Measurements from ENCODE around the gene CCNYL1. TPM values are rescaled to one million over a fixed set of nuclear protein-coding genes. Genes with fewer than 3 reads are reported as not detected.

The CCNYL1 gene
- total and polyA plus RNA-seq, 9 donors, result 4.3 to 13.8 (median 7.4) TPM

- no peaks in the 10 kb centered on the region for H3K9me3 ChIP-seq
- no peaks in the 10 kb centered on the region for H3K36me3 ChIP-seq
- peak overlapping the region in 1 of 2 donors; percentile 74 for H3K27ac ChIP-seq
- 69 to 74% (median 74%) methylated on average over 54 to 56 of the region's 56 CpGs for WGBS, 3 donors
- TF ChIP-seq POLR2A (IDR thresholded peaks at IDR 0.05) (no peak), EP300 (IDR thresholded peaks at IDR 0.05) (no peak), CTCF (IDR thresholded peaks at IDR 0.05) (peak in 1 of 3 donors; percentile 31)
- intact Hi-C loops (cut with DNase I), result loop anchor here in 2 of 4 donors (5.0 to 10.0 kb wide), 5 partner anchors 157 to 275 kb away; no protein-coding TSS in a partner anchor
- H3K27me3 ChIP-seq, result no peaks in the 10 kb centered on the region
- H3K4me3 ChIP-seq, result peak overlapping the region; percentile 93
- peak; percentile 36 to 63 (median 53) for DNase-seq
- peaks cover 21% of the 10 kb centered on the region for H3K4me1 ChIP-seq (ENCODE audit: insufficient read depth)
These were observed 56.2 kb downstream of the CCNYL1 start for GRCh38 chr2:207767461-207768167.

GRCh38 chr2:207768168-207768865 lies 56.9 kb downstream of the CCNYL1 start:
- Histone ChIP-seq H3K4me1 (ENCODE audit: insufficient read depth) (peaks cover 21% of the 10 kb centered on the region), H3K4me3 (peak overlapping the region; percentile 93), H3K27ac (peak overlapping the region in 1 of 2 donors; percentile 74), H3K9me3 (no peaks in the 10 kb centered on the region), H3K27me3 (no peaks in the 10 kb centered on the region), H3K36me3 (no peaks in the 10 kb centered on the region)
- DNase-seq, result peak; percentile 44 to 67 (median 55)
- TF ChIP-seq EP300 (IDR thresholded peaks at IDR 0.05) (no peak), CTCF (IDR thresholded peaks at IDR 0.05) (no peak), POLR2A (IDR thresholded peaks at IDR 0.05) (no peak)
- WGBS, 3 donors, result 1 to 4% (median 2%) methylated on average over 64 to 73 of the region's 73 CpGs
- intact Hi-C loops (cut with DNase I), result loop anchor here in 2 of 4 donors (5.0 to 10.0 kb wide), 5 partner anchors 156 to 274 kb away; no protein-coding TSS in a partner anchor

- peak overlapping the region; percentile 74 to 84 for H3K27ac ChIP-seq
- H3K36me3 ChIP-seq, result no peaks in the 10 kb centered on the region
- intact Hi-C loops (cut with DNase I), result loop anchor here in 3 of 4 donors (1.0 to 10.0 kb wide), 6 partner anchors 144 to 273 kb away; partner anchors contain the start of gene METTL21A (in 1 of the 3)
- H3K27me3 ChIP-seq, result no peaks in the 10 kb centered on the region
- H3K4me1 ChIP-seq (ENCODE audit: insufficient read depth), result peaks cover 21% of the 10 kb centered on the region
- peak in 2 of 5 donors; percentile 43 for DNase-seq
- peak overlapping the region; percentile 93 for H3K4me3 ChIP-seq
- H3K9me3 ChIP-seq, result no peaks in the 10 kb centered on the region
- 0% methylated on average over 38 to 52 of the region's 52 CpGs for WGBS, 3 donors
- no peak for TF ChIP-seq CTCF (IDR thresholded peaks at IDR 0.05)
- no peak for TF ChIP-seq POLR2A (IDR thresholded peaks at IDR 0.05)
These were observed 57.6 kb downstream of the CCNYL1 start for GRCh38 chr2:207768866-207769596.

Measured in ovary (tissue), 9 donors.